Lower lobe of right lung (tissue), 2 donors: ENCODE results near the gene ALKBH3. TPM values are rescaled to one million over a fixed set of nuclear protein-coding genes. Genes with fewer than 3 reads are reported as not detected.

Experiments used
- ATAC-seq, 2 donors: fragments of 200-7000 bp; cut with Tn5 transposase; one replicate each; pipeline ENCODE4 v1.9.1; 2020 to 2022; ENCODE audit warnings: mild to moderate bottlenecking in 2 of 2, moderate library complexity in 2 of 2
- DNase-seq: peaks from one replicate; pipeline ENCODE4 v3.0.0-alpha.2; 2020
- H3K27ac ChIP-seq: fragments of 200-600 bp; one replicate; pipeline ENCODE4 v1.8.0; 2022
- H3K27me3 ChIP-seq: fragments of 200-600 bp; one replicate; pipeline ENCODE4 v1.8.0; 2022; ENCODE audit warnings: low read depth
- H3K36me3 ChIP-seq: fragments of 200-600 bp; one replicate; pipeline ENCODE4 v1.8.0; 2022; ENCODE audit warnings: mild to moderate bottlenecking
- H3K4me1 ChIP-seq: fragments of 200-600 bp; one replicate; pipeline ENCODE4 v1.8.0; 2022
- H3K4me3 ChIP-seq: fragments of 200-600 bp; one replicate; pipeline ENCODE4 v1.8.0; 2022; ENCODE audit warnings: mild to moderate bottlenecking
- H3K9me3 ChIP-seq: fragments of 200-600 bp; one replicate; pipeline ENCODE4 v1.8.0; 2022
- CTCF ChIP-seq: fragments of 200-600 bp; IDR thresholded peaks from one replicate; pipeline ENCODE4 v1.8.0; 2022; ENCODE audit warnings: antibody characterized with exemption, mild to moderate bottlenecking
- intact Hi-C: fragments of 100-400 bp; cut with DNase I; formaldehyde crosslinking; loops from one replicate; pipeline ENCODE4 v1.11.0; 2022
- total RNA-seq: library from RNA; stranded (reverse); fragmentation: NEBNext Ultra II Directional; extraction: Animal tissue kit (Norgen Biotek cat#: 25700); gene quantifications from one replicate; pipeline ENCODE4 v1.2.1, GENCODE V29; 2021
- donor health status: DM: no; HTN: yes; CAD: no; lungs with severe emphysema.

Gene ALKBH3
- total RNA-seq, 1 donor from 2014 or later = 26.5 TPM

- intact Hi-C loops = no loop called here
- Histone ChIP-seq H3K4me1 (peaks cover 18% of the 10 kb centered on the region), H3K4me3 (no peak overlapping the region), H3K27ac (no peak overlapping the region), H3K36me3 (no peaks in the 10 kb centered on the region), H3K9me3 (no peaks in the 10 kb centered on the region), H3K27me3 (peaks cover 26% of the 10 kb centered on the region)
- DNase-seq (no peak), ATAC-seq (peak in 1 of 2 donors; percentile 7)
- no peak for TF ChIP-seq CTCF
Measured at GRCh38 chr11:43947003-43947500, 66.4 kb downstream of the ALKBH3 start.

- Histone ChIP-seq H3K4me1 (peaks cover 18% of the 10 kb centered on the region), H3K9me3 (no peaks in the 10 kb centered on the region), H3K27me3 (peaks cover 26% of the 10 kb centered on the region), H3K36me3 (no peaks in the 10 kb centered on the region), H3K27ac (no peak overlapping the region), H3K4me3 (no peak overlapping the region)
- intact Hi-C loops = no loop called here
- no peak for ATAC-seq
- TF ChIP-seq CTCF = no peak
- no peak for DNase-seq
Measured at GRCh38 chr11:43947815-43948214, 67.2 kb downstream of the ALKBH3 start.

GRCh38 chr11:43948341-43949225 lies 68.0 kb downstream of the ALKBH3 start:
- H3K27ac ChIP-seq = no peak overlapping the region
- H3K4me3 ChIP-seq = no peak overlapping the region
- H3K4me1 ChIP-seq = peaks cover 15% of the 10 kb centered on the region
- H3K36me3 ChIP-seq = no peaks in the 10 kb centered on the region
- no peak for DNase-seq
- ATAC-seq = no peak
- H3K9me3 ChIP-seq = no peaks in the 10 kb centered on the region
- peaks cover 18% of the 10 kb centered on the region for H3K27me3 ChIP-seq
- intact Hi-C loops = no loop called here
- TF ChIP-seq CTCF = no peak

GRCh38 chr11:43950311-43950855 lies 69.8 kb downstream of the ALKBH3 start:
- H3K27ac ChIP-seq = no peak overlapping the region
- H3K27me3 ChIP-seq = peaks cover under 1% of the 10 kb centered on the region
- ATAC-seq (no peak), DNase-seq (no peak)
- H3K4me3 ChIP-seq = no peak overlapping the region
- H3K9me3 ChIP-seq = no peaks in the 10 kb centered on the region
- no peaks in the 10 kb centered on the region for H3K36me3 ChIP-seq
- intact Hi-C loops = no loop called here
- peaks cover 1% of the 10 kb centered on the region for H3K4me1 ChIP-seq
- TF ChIP-seq CTCF = no peak

GRCh38 chr11:43951231-43951630 lies 70.6 kb downstream of the ALKBH3 start:
- no peak for TF ChIP-seq CTCF
- intact Hi-C loops = no loop called here
- no peak overlapping the region for H3K4me3 ChIP-seq
- H3K4me1 ChIP-seq = no peaks in the 10 kb centered on the region
- ATAC-seq (no peak), DNase-seq (no peak)
- H3K27me3 ChIP-seq = no peaks in the 10 kb centered on the region
- H3K27ac ChIP-seq = no peak overlapping the region
- no peaks in the 10 kb centered on the region for H3K36me3 ChIP-seq
- H3K9me3 ChIP-seq = no peaks in the 10 kb centered on the region
